Thyroid gland (tissue), 4 donors: ENCODE data around the gene IFFO2.

Experiments
- CTCF ChIP-seq, 6 experiments: fragments of 200-600 bp in 3 of 6; fragments of 450-650 bp in 3 of 6; sonication (generic) in 3 of 6; IDR thresholded peaks; one replicate each; pipeline ENCODE4 v1.5.1; 2016 to 2019; ENCODE audit warnings: antibody characterized with exemption in 6 of 6, mild to moderate bottlenecking in 2 of 6, inconsistent platforms in 1 of 6, moderate library complexity in 1 of 6
- POLR2A ChIP-seq, 2 donors: fragments of 450-650 bp; IDR thresholded peaks; one replicate each; pipeline ENCODE4 v1.6.1; 2017; ENCODE audit warnings: antibody characterized with exemption in 2 of 2, mild to moderate bottlenecking in 2 of 2, moderate library complexity in 1 of 2

- no peak for TF ChIP-seq CTCF (IDR thresholded peaks at IDR 0.05)
- TF ChIP-seq POLR2A (IDR thresholded peaks at IDR 0.05), result no peak
These were observed 24.7 kb downstream of the IFFO2 start for GRCh38 chr1:18931730-18932129.
